Measurements from ENCODE around the gene EYA3.

- TF ChIP-seq, protein P1, sequence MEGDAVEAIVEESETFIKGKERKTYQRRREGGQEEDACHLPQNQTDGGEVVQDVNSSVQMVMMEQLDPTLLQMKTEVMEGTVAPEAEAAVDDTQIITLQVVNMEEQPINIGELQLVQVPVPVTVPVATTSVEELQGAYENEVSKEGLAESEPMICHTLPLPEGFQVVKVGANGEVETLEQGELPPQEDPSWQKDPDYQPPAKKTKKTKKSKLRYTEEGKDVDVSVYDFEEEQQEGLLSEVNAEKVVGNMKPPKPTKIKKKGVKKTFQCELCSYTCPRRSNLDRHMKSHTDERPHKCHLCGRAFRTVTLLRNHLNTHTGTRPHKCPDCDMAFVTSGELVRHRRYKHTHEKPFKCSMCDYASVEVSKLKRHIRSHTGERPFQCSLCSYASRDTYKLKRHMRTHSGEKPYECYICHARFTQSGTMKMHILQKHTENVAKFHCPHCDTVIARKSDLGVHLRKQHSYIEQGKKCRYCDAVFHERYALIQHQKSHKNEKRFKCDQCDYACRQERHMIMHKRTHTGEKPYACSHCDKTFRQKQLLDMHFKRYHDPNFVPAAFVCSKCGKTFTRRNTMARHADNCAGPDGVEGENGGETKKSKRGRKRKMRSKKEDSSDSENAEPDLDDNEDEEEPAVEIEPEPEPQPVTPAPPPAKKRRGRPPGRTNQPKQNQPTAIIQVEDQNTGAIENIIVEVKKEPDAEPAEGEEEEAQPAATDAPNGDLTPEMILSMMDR (IDR thresholded peaks at IDR 0.05; ENCODE audit: insufficient read depth, low read depth, low read length): no peak
- no peak for TF ChIP-seq EZH2 (IDR thresholded peaks at IDR 0.05; ENCODE audit: insufficient read depth, low read length)
Observed at GRCh38 chr1:28039341-28039740, 49.1 kb downstream of the EYA3 start.
